ENCODE data around the gene TRIM60. TPM values are rescaled to one million over a fixed set of nuclear protein-coding genes. Genes with fewer than 3 reads are reported as not detected.
A peak's percentile ranks its signal among the peaks of the same experiment; 100 is the strongest.
"Not testable (repeated sequence)": the region's sequence is repeated elsewhere in the genome, so short reads cannot be mapped to it uniquely, and the experiment has no call there.

TRIM60 gene
- total and polyA plus RNA-seq, 12 donors = not detected

- TF ChIP-seq CTCF (IDR thresholded peaks at IDR 0.05) = no peak
- Histone ChIP-seq H3K4me3 (no peak overlapping the region), H3K36me3 (no peaks in the 10 kb centered on the region), H3K9me3 (no peaks in the 10 kb centered on the region), H3K4me1 (peaks cover 0 to 10% (median 0%) of the 10 kb centered on the region in 9 donors), H3K27ac (no peak overlapping the region), H3K27me3 (no peaks in the 10 kb centered on the region)
- ATAC-seq (no peak), DNase-seq (no peak)
- intact Hi-C loops (cut with DNase I) = no loop called here
- 75 to 80% methylated on average over 1 of the region's 1 CpG for WGBS, 2 donors
Observed at GRCh38 chr4:165070560-165070959, 38.8 kb downstream of the TRIM60 start.

- Histone ChIP-seq H3K4me1 (peaks cover 0 to 10% (median 0%) of the 10 kb centered on the region in 9 donors), H3K36me3 (peaks cover 0 to 26% (median 0%) of the 10 kb centered on the region in 9 donors), H3K4me3 (peak overlapping the region in 1 of 10 donors; percentile 5)
- DNase-seq; ATAC-seq; H3K27me3 ChIP-seq; H3K9me3 ChIP-seq; H3K27ac ChIP-seq; intact Hi-C loops (cut with DNase I): not testable (repeated sequence)
- 8 to 24% methylated on average over 11 of the region's 11 CpGs for WGBS, 2 donors
Observed at GRCh38 chr4:165073346-165073745, 41.5 kb downstream of the TRIM60 start.

- no peak for DNase-seq
- intact Hi-C loops (cut with DNase I) = no loop called here
Observed at GRCh38 chr4:165077034-165077578, 45.3 kb downstream of the TRIM60 start.

GRCh38 chr4:165079476-165079875, 47.7 kb downstream of the TRIM60 start:
- peak in 4 of 8 donors; percentile 49 to 80 (median 64) for ATAC-seq
- TF ChIP-seq CTCF (IDR thresholded peaks at IDR 0.05) = no peak
- peak; percentile 25 to 34 for DNase-seq
- H3K27ac ChIP-seq = no peak overlapping the region
- WGBS, 2 donors = 11 to 20% methylated on average over 6 of the region's 6 CpGs
- H3K9me3 ChIP-seq = no peaks in the 10 kb centered on the region
- H3K36me3 ChIP-seq = peaks cover 0 to 54% (median 12%) of the 10 kb centered on the region in 9 donors
- H3K4me1 ChIP-seq = peaks cover 0 to 3% (median 0%) of the 10 kb centered on the region in 9 donors
- H3K27me3 ChIP-seq = no peaks in the 10 kb centered on the region
- H3K4me3 ChIP-seq = no peak overlapping the region
- intact Hi-C loops (cut with DNase I) = no loop called here

More at GRCh38 chr4:165077034-165077578, 45.3 kb downstream of the TRIM60 start:
- no peak for TF ChIP-seq CTCF (IDR thresholded peaks at IDR 0.05)
- H3K27me3 ChIP-seq = no peaks in the 10 kb centered on the region
- ATAC-seq = no peak
- peaks cover 0 to 10% (median 0%) of the 10 kb centered on the region in 9 donors for H3K4me1 ChIP-seq
- WGBS, 2 donors = 95 to 96% methylated on average over 5 of the region's 5 CpGs
- peaks cover 0 to 47% (median 12%) of the 10 kb centered on the region in 9 donors for H3K36me3 ChIP-seq
- no peaks in the 10 kb centered on the region for H3K9me3 ChIP-seq
- no peak overlapping the region for H3K4me3 ChIP-seq
- no peak overlapping the region for H3K27ac ChIP-seq

- H3K27ac ChIP-seq; ATAC-seq; intact Hi-C loops (cut with DNase I); H3K4me3 ChIP-seq; H3K9me3 ChIP-seq; DNase-seq; H3K4me1 ChIP-seq; H3K27me3 ChIP-seq: not testable (repeated sequence)
- peaks cover 0 to 72% (median 16%) of the 10 kb centered on the region in 9 donors for H3K36me3 ChIP-seq
- 98% methylated on average over 6 to 7 of the region's 7 CpGs for WGBS, 2 donors
Observed at GRCh38 chr4:165084787-165085186, 53.0 kb downstream of the TRIM60 start.

All from heart right ventricle (tissue), 16 donors.